OCI-LY1 (cell line): Measurements from ENCODE around the gene ZNF555.

Experiments used
- H2AFZ ChIP-seq: fragments of 200-600 bp; sonication (generic), shearing (Covaris generic); 2 replicates; pipeline ENCODE4 v1.6.0; 2014; ENCODE audit warnings: antibody characterized with exemption, mild to moderate bottlenecking, low read length
- H3F3A ChIP-seq: fragments of 200-600 bp; sonication (generic), shearing (Covaris generic); 2 replicates; pipeline ENCODE4 v1.6.0; 2014; ENCODE audit warnings: mild to moderate bottlenecking, antibody characterized with exemption, low read length, moderate library complexity; ENCODE audit not compliant: insufficient read depth
- H3K27ac ChIP-seq: fragments of 200-600 bp; sonication (generic); 2 replicates; pipeline ENCODE4 v1.5.1; 2014; ENCODE audit warnings: low read length, mixed run types, mild to moderate bottlenecking, low read depth; ENCODE audit not compliant: poor library complexity, severe bottlenecking
- H3K27me3 ChIP-seq: fragments of 200-600 bp; sonication (generic); 2 replicates; pipeline ENCODE4 v1.6.0; 2014; ENCODE audit warnings: antibody characterized with exemption, mild to moderate bottlenecking, low read length, moderate library complexity; ENCODE audit not compliant: insufficient read depth
- H3K36me3 ChIP-seq: fragments of 200-600 bp; sonication (generic); 2 replicates; pipeline ENCODE4 v1.6.1; 2014; ENCODE audit warnings: mild to moderate bottlenecking, antibody characterized with exemption, low read length, moderate library complexity, mixed read lengths; ENCODE audit not compliant: insufficient read depth
- H3K4me1 ChIP-seq: fragments of 200-600 bp; sonication (generic); 2 replicates; pipeline ENCODE4 v1.5.1; 2014; ENCODE audit warnings: mild to moderate bottlenecking, low read length, moderate library complexity; ENCODE audit not compliant: insufficient read depth, severe bottlenecking
- H3K4me2 ChIP-seq: fragments of 200-600 bp; sonication (generic), shearing (Covaris generic); 2 replicates; pipeline ENCODE4 v1.6.1; 2014; ENCODE audit warnings: low read length
- H3K4me3 ChIP-seq: fragments of 200-600 bp; sonication (generic); 2 replicates; pipeline ENCODE4 v1.5.1; 2014; ENCODE audit warnings: low read length, low read depth, mild to moderate bottlenecking, mixed read lengths; ENCODE audit not compliant: poor library complexity, severe bottlenecking
- H3K79me2 ChIP-seq: fragments of 200-600 bp; shearing (Covaris generic); 2 replicates; pipeline ENCODE4 v1.6.1; 2016; ENCODE audit warnings: mixed run types, low read length, mixed read lengths; ENCODE audit not compliant: insufficient read depth
- H3K9ac ChIP-seq: fragments of 200-600 bp; sonication (generic), shearing (Covaris generic); 2 replicates; pipeline ENCODE4 v1.6.1; 2014; ENCODE audit warnings: mild to moderate bottlenecking, low read length, mixed read lengths
- H3K9me2 ChIP-seq: fragments of 200-600 bp; sonication (generic), shearing (Covaris generic); 2 replicates; pipeline ENCODE4 v1.6.1; 2014; ENCODE audit warnings: low read depth, mild to moderate bottlenecking, low read length, mixed read lengths
- H3K9me3 ChIP-seq: fragments of 200-600 bp; shearing (Covaris generic); 2 replicates; pipeline ENCODE4 v1.6.1; 2014; ENCODE audit warnings: low read length, mixed read lengths
- H4K20me1 ChIP-seq: fragments of 200-600 bp; sonication (generic), shearing (Covaris generic); 2 replicates; pipeline ENCODE4 v1.6.0; 2016; ENCODE audit warnings: mild to moderate bottlenecking, low read length; ENCODE audit not compliant: insufficient read depth
- CTCF ChIP-seq: fragments of 200-600 bp; sonication (generic), shearing (Covaris generic); IDR thresholded peaks from 2 replicates; pipeline ENCODE4 v1.5.1; 2017; ENCODE audit warnings: mild to moderate bottlenecking, antibody characterized with exemption, low read length, moderate library complexity, mixed read lengths
- EZH2 ChIP-seq: fragments of 200-600 bp; sonication (generic), shearing (Covaris generic); IDR thresholded peaks from 2 replicates; pipeline ENCODE4 v1.8.0; 2017; ENCODE audit warnings: borderline replicate concordance, mixed run types, mild to moderate bottlenecking, antibody characterized with exemption, low read length, moderate library complexity, mixed read lengths

The ZNF555 gene

GRCh38 chr19:2810141-2811091 lies 30.9 kb upstream of the ZNF555 start:
- TF ChIP-seq EZH2: no peak
- no peak for TF ChIP-seq CTCF
- H3K9me3 ChIP-seq: no peaks in the 10 kb centered on the region
- H4K20me1 ChIP-seq: no peaks in the 10 kb centered on the region
- H3K4me1 ChIP-seq: no peaks in the 10 kb centered on the region
- H3K4me2 ChIP-seq: no peak overlapping the region
- H2AFZ ChIP-seq: no peak overlapping the region
- H3K79me2 ChIP-seq: no peaks in the 10 kb centered on the region
- H3K27ac ChIP-seq: no peak overlapping the region
- no peak overlapping the region for H3K4me3 ChIP-seq
- no peaks in the 10 kb centered on the region for H3F3A ChIP-seq
- H3K36me3 ChIP-seq: peaks cover 93% of the 10 kb centered on the region
- H3K9me2 ChIP-seq: no peaks in the 10 kb centered on the region
- H3K27me3 ChIP-seq: no peaks in the 10 kb centered on the region
- H3K9ac ChIP-seq: no peak overlapping the region

GRCh38 chr19:2811221-2811722 lies 30.0 kb upstream of the ZNF555 start:
- H3K4me2 ChIP-seq: no peak overlapping the region
- no peaks in the 10 kb centered on the region for H3F3A ChIP-seq

GRCh38 chr19:2811735-2812413 lies 29.4 kb upstream of the ZNF555 start:
- Histone ChIP-seq H2AFZ (no peak overlapping the region), H3K9me3 (no peaks in the 10 kb centered on the region), H3F3A (no peaks in the 10 kb centered on the region), H3K79me2 (no peaks in the 10 kb centered on the region), H3K27ac (no peak overlapping the region), H3K4me1 (no peaks in the 10 kb centered on the region), H3K9ac (no peak overlapping the region), H3K4me2 (no peak overlapping the region), H4K20me1 (no peaks in the 10 kb centered on the region), H3K9me2 (no peaks in the 10 kb centered on the region), H3K4me3 (no peak overlapping the region), H3K36me3 (peaks cover 81% of the 10 kb centered on the region), H3K27me3 (no peaks in the 10 kb centered on the region)
- TF ChIP-seq CTCF (no peak), EZH2 (no peak)

More at GRCh38 chr19:2811221-2811722, 30.0 kb upstream of the ZNF555 start:
- Histone ChIP-seq H4K20me1 (no peaks in the 10 kb centered on the region), H3K27me3 (no peaks in the 10 kb centered on the region), H3K9me3 (no peaks in the 10 kb centered on the region), H3K4me3 (no peak overlapping the region), H3K36me3 (peaks cover 87% of the 10 kb centered on the region), H3K79me2 (no peaks in the 10 kb centered on the region), H3K9me2 (no peaks in the 10 kb centered on the region), H2AFZ (no peak overlapping the region), H3K9ac (no peak overlapping the region), H3K4me1 (no peaks in the 10 kb centered on the region), H3K27ac (no peak overlapping the region)
- TF ChIP-seq EZH2 (no peak), CTCF (no peak)
